ENCODE measurements around the gene SLC4A8.

- TF ChIP-seq, protein P1, sequence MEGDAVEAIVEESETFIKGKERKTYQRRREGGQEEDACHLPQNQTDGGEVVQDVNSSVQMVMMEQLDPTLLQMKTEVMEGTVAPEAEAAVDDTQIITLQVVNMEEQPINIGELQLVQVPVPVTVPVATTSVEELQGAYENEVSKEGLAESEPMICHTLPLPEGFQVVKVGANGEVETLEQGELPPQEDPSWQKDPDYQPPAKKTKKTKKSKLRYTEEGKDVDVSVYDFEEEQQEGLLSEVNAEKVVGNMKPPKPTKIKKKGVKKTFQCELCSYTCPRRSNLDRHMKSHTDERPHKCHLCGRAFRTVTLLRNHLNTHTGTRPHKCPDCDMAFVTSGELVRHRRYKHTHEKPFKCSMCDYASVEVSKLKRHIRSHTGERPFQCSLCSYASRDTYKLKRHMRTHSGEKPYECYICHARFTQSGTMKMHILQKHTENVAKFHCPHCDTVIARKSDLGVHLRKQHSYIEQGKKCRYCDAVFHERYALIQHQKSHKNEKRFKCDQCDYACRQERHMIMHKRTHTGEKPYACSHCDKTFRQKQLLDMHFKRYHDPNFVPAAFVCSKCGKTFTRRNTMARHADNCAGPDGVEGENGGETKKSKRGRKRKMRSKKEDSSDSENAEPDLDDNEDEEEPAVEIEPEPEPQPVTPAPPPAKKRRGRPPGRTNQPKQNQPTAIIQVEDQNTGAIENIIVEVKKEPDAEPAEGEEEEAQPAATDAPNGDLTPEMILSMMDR (conservative IDR thresholded peaks at IDR 0.05) = no peak
- no peak for TF ChIP-seq EZH2 (IDR thresholded peaks at IDR 0.05; ENCODE audit: low read depth)
Measured at GRCh38 chr12:51401900-51402299, 22.7 kb upstream of the SLC4A8 start.
